ENCODE measurements around the gene MORF4L1.
"Not testable (repeated sequence)": the region's sequence is repeated elsewhere in the genome, so short reads cannot be mapped to it uniquely, and the experiment has no call there.

MORF4L1 gene, protein sequence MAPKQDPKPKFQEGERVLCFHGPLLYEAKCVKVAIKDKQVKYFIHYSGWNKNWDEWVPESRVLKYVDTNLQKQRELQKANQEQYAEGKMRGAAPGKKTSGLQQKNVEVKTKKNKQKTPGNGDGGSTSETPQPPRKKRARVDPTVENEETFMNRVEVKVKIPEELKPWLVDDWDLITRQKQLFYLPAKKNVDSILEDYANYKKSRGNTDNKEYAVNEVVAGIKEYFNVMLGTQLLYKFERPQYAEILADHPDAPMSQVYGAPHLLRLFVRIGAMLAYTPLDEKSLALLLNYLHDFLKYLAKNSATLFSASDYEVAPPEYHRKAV

DNA sequence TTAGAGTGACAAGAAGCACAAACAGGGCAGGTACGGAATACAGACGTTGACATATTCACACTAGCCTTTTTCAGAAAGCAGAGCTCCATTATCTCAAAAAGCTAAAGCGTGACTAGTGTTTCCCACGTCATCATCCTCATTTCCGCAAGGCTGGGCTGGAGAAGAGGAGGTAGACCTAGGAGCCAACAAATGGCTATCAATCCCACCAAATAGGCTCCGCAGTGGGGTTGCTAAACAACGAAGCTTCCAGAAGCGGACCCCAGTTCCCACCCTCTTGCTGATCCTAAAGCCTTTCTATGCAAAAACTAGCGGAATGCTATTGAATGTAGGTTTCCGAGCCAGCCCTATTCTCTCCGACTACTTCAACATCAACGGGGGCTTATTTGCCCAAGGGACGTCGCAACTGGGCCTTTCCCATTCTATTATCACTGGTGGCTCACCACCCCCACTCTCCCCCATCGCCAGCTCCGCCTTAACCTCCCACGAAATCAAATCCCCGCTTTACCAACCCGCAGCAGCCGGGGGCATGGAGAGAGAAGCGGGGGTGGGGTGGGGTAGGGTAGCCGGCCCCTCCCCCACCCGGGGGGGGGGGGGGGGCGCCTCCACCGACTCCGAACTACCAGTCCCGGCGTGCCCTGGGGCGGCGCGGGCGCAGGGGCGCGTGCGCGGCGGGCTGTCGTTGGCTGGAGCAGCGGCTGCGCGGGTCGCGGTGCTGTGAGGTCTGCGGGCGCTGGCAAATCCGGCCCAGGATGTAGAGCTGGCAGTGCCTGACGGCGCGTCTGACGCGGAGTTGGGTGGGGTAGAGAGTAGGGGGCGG, at the start of gene MORF4L1:
Gene MORF4L1, plus strand, starts transcription at position 736 of the 817 bp plus-strand sequence. CDS start 128 bp downstream, outside the sequence.
- peak; percentile 91 to 96 (median 95) for DNase-seq

DNA sequence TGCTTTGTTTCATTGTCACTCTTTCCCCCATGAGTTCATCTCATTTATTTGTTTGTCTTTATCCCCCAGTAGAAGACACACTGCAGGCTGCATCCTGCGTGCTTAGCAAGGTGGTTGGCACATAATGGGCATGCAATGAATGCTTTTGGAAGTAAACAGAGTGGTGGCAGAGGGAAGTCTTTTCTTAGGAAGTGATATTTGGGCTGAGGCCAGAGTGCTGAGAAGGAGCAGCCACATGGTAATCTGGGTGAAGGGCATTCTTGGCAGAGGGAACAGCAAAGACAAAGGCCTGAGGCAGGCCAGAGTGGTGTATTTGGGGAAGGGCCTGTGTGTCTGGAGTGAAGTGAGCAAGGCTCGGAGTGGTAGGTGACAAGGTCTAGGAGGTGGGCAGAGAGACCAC, 43.8 kb upstream of the MORF4L1 start:
- no peak for DNase-seq

DNA sequence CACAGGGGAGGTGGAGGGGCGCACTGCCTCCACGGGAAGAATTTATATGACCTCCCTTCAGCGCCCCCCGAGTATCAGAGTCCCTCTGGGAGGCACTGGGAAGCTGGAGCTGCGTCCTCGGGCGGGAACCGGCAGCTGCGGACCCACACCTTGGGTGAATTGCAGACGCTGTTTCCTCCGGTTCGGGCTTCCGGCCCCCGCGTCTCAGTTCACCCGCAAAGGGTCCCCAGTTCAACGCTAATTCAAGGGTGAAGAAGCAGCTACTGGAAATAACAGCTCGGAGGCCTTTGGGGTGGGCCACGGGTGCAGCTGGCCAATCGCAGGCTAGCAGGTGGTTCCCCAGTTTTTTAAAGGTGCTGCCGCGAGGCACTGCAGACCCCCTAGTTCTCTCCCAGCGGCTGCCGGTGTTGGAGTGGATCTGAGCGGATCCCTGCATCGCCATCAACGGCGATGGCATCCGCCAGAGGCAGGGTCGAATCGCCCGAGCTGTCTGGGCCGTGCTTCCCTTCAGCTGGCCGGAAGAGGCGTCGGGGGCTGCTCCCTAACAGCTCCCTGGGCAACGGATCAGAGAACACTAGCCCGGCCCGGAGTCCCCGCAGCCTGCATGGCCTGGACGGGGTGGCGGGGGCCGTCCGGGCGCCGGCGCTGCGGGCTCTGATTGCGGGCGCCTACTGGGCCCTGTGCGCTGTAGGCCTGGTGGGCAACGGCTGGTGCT, 42.0 kb upstream of the MORF4L1 start:
- peak in 3 of 6 experiments; percentile 6 to 13 (median 12) for DNase-seq

DNA sequence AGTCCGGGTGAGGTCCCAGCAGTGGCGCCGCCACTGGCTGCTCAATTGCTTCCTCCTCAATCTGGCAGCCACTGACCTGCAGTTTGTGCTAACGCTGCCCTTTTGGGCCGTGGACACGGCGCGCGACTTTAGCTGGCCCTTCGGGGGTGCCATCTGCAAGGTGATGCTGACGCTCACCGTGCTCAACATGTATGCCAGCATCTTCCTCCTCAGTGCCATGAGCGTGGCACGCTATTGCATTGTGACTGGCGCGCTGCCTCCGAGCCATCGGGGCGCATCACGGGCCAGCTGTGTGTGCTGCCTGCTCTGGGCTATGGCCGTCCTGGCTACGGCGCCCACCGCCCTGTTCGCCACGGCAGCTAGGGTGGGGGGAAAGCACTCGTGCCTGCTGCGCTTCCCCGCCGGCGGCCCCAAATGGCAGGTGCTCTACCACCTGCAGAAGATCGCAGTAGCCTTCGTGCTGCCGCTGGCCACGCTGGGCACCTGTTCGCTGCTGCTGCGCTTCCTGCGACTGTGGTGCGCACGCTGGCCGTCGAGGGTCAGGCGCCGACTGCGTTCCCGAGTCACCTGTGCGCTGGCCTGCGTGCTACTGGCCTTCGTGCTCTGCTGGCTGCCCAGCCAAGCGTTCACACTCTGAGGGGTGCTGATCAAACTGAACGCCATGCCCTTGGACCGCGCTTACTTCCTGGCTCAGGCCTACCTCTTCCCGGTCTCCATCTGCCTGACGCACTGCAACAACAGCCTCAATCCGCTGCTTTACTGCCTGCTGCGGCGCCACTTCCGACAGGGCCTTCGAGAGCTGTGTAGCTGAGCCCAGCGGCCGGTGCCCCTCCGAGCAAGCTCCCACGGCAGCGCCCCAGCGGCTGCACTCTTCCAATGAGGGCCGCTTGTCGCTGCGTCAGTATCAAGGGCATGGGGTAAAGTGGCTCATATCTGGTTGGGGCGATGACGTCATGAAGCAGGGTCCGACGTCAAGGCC, 41.2 kb upstream of the MORF4L1 start:
- no peak for DNase-seq

DNA sequence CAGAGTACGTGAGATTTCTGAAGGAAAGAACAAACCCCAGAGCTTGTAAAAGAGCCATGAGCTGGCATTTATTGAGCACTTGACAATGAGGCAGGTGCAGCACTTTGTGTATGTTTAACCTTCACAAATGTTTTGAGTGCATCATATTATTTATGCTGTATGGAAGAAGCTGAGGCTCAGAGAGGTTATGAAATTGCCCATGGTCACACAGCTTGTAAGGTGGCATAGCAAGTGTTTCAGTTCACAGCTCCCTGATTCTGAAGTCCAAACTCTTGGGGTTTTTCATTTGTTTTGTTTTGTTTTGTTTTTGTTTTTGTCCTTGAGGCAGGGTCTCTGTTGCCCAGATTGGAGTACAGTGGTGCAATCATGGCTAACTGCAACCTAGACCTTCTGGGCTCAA, 36.4 kb upstream of the MORF4L1 start:
- DNase-seq: no peak

DNA sequence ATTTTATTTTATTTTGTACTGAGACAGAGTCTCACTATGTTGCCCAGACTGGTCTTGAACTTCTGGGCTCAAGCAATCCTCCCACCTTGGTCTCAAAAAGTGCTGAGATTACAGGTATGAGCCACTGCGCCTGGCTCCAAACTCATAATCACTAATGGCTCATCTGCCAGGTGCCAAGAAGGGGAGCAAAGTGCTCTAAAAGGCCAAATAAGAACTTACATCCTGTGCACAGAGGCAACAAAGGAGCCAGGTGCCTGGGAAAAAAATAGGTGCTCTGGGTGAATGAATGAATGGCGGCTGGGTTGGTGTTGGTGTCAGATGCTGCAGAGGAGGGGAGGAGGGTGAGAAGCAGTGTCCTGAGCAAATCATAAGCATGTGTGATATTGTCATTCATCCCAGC, 35.6 kb upstream of the MORF4L1 start:
- no peak for DNase-seq

DNA sequence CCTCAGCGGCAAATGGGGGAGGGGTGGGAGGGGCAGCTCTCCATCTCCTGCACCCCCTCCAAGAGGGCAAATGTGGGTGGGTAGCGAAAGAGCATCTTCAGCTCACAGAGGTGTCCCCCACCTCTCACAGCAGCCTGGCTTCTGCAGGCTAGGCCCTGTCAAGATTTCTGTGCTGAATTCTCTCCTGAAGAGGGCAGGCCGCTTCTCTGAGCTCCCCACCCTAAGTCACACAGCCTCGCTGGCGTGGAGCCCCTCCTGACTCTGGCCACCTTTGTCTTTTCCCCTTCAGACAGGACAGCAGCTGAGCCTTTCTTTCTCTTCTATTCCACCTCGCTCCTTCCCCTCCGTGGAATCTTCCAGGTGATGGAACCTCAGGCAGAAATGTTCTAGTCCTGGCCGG, 35.1 kb upstream of the MORF4L1 start:
- DNase-seq: no peak

DNA sequence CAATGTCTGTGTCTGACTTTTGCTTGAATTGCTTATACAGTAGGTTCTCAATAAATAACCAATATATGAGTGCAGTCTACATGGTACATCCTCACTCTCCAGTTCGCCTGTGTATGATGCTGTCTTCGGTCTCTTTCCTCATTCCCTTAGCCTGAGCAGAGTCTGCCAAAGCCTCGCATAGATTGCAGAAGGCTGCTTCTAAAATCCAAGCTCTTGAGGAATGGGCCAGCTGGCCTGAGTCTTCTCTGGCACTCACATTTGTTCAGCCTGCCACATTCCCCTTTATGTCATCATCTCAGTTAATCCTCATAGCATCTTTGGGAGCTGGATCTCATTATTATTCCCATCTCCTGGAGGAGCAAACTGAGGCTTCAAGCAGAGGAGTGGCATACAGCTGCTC, 34.2 kb upstream of the MORF4L1 start:
- no peak for DNase-seq

DNA sequence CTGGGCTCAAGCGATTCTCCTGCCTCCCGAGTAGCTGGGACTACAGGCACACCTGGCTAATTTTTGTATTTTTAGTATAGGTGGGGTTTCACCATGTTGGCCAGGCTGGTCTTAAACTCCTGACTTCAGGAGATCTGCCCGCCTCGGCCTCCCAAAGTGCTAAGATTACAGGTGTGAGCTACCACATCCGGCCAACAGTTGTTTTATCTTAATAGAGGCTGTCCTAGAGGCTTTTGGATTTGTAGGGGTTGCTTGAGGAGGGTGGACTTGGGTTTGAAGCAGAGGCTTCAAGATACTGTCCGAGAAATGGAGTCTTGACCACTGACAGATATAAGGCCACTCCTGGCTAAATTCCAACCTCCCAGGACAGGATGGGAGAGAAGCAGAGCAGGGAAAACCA, 33.5 kb upstream of the MORF4L1 start:
- not testable (repeated sequence) for DNase-seq

DNA sequence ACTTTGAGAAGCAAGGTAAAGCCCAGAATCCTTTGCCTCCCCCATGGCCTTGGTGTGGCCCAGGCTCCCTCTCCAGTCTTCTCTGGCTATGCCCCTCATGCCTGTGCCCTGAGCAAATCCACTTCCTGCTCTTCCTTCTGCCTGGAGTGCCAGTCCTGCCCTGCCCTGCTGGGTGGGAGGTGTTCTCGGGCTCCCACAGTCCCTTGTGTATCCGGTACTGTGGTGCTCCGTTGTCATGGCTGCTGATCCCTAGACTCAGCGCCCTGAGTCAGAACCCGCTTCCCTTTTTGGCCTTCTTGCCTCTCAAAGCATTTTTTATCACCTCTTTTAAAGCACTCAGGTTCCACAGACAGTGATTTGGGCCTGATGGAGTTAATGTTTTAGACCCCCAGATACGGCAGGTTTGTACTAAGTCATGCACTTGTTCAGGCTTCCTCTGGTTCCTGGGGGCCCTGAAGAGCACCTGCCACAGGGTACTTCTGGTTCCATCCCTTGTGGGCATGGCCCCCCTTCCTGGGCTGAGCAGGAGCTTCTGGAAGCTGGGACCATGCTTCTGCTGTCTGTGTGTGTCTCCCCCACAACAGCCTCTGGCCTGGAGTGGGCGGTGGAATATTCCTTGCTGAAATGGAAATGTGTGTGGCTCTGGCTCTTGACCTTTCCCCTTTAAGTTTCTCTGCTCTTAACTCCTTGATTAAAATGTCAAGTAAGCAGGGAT, 31.9 kb upstream of the MORF4L1 start:
- DNase-seq: no peak

DNA sequence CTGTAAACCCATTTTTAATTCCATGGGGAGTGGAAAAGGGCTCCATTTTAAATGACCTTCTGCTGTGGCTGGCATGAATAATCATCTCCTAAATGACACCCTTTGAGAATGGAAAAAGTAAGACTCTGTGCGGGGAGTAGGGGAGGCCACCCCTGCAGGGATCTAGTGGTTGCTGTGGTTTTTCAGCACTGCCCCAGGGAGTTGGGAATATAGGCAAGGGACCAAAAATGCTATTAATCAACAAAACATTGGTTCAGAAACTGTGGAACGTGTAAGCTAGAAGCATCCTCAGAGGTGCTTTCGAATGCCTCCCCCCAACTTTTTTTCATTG, 31.3 kb upstream of the MORF4L1 start:
- DNase-seq: no peak

DNA sequence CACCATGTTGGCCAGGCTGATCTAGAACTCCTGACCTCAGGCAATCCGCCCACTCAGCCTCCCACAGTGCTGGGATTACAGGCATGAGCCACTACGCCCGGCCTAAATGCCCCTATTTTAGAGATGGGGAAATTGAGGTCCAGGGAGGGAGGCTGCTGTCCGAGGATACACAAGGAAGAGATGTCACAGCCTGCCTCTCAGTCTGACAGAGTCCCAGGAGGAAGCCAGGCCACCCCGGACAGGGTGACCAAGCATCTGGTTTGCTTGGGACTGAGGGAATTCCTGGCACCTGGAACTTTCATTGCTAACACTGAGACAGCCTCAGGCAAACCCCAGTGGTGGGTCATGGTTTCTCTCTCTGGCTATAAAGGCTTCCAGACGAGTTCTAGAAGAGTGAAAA, 30.8 kb upstream of the MORF4L1 start:
- no peak for DNase-seq

DNA sequence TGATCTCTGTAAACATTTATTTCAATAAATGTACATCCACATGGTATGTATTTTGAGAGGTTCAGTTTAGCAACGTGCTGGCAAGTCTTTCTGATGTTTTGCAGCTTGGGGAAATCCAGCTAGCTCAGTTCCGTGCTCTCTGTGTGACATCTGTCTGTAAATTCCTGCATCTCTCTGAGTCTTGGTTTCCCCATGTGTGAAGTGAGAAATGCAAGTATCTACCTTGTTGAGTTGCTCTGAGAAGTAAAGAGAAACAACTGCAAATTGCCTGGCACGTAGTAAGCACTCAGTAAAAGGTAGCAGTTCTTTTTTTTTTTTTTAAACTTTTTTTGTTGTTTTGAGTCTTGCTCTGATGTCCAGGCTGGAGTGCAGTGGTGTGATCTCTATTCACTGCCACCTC, 30.2 kb upstream of the MORF4L1 start:
- DNase-seq: no peak

DNA sequence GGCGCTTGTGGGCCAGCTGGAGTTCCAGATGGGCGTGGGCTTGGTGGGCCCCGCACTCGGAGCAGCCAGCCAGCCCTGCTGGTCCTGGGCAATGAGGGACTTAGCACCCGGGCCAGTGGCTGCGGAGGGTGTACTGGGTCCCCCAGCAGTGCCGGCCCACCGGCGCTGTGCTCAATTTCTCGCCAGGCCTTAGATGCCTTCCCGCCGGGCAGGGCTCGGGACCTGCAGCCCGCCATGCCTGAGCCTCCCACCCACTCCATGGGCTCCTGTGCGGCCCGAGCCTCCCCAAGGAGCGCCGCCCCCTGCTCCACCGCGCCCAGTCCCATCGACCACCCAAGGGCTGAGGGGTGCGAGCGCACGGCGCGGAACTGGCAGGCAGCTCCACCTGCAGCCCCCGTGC, 25.8 kb upstream of the MORF4L1 start:
- DNase-seq: not testable (repeated sequence)

DNA sequence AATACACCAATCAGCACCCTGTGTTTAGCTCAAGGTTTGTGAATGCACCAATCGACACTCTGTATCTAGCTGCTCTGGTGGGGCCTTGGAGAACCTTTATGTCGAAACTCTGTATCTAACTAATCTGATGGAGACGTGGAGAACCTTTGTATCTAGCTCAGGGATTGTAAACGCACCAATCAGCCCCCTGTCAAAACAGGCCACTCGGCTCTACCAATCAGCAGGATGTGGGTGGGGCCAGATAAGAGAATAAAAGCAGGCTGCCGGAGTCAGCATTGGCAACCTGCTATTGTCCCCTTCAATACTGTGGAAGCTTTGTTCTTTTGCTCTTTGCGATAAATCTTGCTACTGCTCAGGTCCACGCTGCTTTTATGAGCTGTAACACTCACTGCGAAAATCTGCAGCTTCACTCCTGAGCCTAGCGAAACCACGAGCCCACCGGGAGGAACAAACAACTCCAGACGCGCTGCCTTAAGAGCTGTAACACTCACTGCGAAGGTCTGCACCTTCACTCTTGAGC, 25.2 kb upstream of the MORF4L1 start:
- DNase-seq: not testable (repeated sequence)

DNA sequence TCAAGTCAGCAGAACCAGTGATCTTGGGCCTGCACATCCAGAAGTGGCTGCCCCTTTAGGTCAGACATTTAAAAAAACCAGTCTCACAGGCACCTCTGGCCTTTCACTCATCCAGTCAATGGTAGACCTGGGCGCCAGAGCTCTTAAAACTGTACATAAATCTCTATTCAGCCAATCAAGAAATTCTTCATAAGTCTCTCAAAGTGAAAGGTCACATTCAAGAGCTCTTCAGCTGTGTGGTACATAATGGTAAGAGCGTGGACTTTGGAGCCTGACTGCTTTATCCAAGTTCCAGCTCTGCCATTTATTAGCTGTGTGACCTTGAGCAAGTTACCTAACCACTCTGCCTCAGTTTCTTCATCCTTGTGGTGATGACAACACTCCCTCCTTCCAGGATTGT, 22.3 kb upstream of the MORF4L1 start:
- DNase-seq: no peak

DNA sequence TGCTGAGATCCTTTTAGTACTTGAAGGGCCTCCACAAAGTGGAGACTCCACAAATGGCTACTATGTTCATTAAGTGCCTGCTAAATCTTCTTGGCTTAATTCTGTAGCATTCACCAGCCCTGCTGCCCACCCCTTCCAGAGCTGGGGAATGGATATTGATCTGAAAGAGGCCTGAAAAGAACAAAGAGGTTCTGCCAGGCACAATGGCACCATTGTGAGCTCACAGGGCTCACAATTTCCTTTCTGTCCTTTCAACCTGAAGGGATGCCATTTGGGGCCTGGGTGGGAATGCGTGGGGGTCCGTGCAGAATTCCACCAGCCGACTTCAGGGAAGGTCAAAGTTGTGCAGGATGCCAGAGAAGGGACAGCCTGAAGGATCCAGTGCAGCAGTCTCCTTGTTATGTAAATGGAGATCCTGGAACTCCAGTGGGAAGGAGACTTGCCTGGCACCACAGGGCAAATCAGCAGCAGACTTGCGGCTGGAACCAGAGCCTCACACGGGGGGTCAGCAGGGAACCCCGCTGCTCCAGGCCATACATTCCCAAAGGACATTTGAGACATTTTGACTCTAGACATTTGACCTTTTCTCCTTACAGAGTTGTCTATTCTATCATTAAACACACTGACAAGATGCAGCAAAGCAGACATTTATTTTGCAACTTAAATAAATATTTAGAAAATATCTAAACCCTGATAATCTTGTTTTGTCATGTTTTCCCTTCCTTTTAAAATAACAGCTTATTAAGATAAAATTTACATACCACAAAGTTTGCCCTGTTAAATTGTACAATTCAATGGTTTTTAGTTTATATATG, 21.5 kb upstream of the MORF4L1 start:
- no peak for DNase-seq

DNA sequence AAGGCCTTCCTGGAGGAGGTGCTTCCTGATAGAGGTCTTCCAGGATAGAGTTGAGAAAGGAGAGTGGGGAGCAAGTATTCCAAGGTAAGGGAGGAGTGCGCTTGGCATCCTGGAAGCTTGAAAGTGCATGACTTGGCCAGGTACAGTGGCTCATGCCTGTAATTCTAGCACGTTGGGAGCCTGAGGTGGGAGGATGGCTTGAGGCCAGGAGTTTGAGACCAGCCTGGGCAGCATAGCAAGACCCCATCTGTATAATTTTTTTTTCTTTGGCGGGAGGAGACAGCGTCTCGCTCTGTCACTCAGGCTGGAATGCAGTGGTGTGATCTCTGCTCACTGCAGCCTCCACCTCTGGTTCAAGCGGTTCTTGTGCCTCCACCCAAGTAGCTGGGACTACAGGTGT, 19.2 kb upstream of the MORF4L1 start:
- DNase-seq: no peak

DNA sequence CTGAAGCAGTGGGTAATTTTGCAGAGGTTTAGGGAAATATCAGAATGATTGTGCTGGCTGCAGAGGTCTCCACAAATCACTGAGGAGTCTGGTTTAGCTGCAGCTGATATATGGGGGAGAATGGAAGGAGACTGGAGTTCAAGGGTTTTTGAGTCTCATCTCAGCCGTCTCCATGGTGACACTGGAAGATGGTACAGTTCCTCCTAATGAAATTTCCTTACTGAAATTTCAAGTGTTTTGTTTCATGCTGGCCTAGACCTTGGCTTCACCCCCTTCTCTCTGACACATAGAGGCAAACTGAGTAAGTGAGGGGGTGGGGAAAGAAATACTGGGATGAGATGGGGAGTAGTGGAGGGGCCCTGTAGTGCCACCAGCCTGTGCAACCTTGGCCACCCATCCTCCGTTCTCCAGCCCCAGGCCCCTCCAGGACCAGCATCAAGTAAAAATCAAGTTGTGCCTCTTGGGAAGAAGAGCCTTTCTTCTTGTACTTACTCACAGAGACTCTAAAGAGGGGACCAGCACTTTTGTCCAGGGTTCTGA, 17.8 kb upstream of the MORF4L1 start:
- DNase-seq: no peak

DNA sequence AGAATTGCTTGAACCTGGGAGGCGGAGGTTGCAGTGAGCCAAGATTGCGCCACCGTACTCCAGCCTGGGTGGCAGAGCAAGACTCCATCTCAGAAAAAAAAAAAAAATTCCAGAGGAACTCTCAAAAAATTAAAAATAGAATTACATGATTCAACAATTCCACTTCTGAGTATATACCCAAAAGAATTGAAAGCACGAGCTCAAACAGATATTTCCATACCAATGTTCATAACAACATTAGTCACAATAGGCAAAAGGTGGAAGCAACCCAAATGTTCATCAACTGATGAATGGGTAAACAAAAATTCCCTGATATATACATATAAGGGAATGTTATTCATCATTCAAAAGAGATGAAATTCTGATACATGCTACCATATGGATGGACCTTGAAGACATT, 16.9 kb upstream of the MORF4L1 start:
- no peak for DNase-seq
